ENCODE data around the gene NADK2.

GRCh38 chr5:36170832-36171424 lies 70.8 kb downstream of the NADK2 start:
- TF ChIP-seq, protein P1, sequence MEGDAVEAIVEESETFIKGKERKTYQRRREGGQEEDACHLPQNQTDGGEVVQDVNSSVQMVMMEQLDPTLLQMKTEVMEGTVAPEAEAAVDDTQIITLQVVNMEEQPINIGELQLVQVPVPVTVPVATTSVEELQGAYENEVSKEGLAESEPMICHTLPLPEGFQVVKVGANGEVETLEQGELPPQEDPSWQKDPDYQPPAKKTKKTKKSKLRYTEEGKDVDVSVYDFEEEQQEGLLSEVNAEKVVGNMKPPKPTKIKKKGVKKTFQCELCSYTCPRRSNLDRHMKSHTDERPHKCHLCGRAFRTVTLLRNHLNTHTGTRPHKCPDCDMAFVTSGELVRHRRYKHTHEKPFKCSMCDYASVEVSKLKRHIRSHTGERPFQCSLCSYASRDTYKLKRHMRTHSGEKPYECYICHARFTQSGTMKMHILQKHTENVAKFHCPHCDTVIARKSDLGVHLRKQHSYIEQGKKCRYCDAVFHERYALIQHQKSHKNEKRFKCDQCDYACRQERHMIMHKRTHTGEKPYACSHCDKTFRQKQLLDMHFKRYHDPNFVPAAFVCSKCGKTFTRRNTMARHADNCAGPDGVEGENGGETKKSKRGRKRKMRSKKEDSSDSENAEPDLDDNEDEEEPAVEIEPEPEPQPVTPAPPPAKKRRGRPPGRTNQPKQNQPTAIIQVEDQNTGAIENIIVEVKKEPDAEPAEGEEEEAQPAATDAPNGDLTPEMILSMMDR (conservative IDR thresholded peaks at IDR 0.05; ENCODE audit: low read length): no peak
- TF ChIP-seq EZH2phosphoT487 (IDR thresholded peaks at IDR 0.05; ENCODE audit: borderline replicate concordance, low read depth, low read length): no peak
